MM.1S (cell line): ENCODE results near the gene RUNX1.

ENCODE experiments used
- DNase-seq: peaks from one replicate; pipeline ENCODE4 v3.0.0-alpha.2; 2015
- H2AFZ ChIP-seq: fragments of 300-600 bp; sonication (generic); 2 replicates; pipeline ENCODE4 v1.6.0; 2016; ENCODE audit warnings: antibody characterized with exemption, low read length
- H3F3A ChIP-seq: fragments of 300-600 bp; sonication (generic); 2 replicates; pipeline ENCODE4 v1.6.1; 2016; ENCODE audit warnings: mild to moderate bottlenecking, antibody characterized with exemption, low read length, moderate library complexity, mixed read lengths; ENCODE audit not compliant: insufficient read depth
- H3K27ac ChIP-seq: fragments of 300-600 bp; sonication (generic); 2 replicates; pipeline ENCODE4 v1.5.1; 2016; ENCODE audit warnings: mild to moderate bottlenecking, low read length
- H3K27me3 ChIP-seq: fragments of 300-600 bp; sonication (generic); replicated peaks from 2 replicates; pipeline ENCODE4 v1.6.0; 2016; ENCODE audit warnings: low read length; ENCODE audit not compliant: insufficient read depth
- H3K36me3 ChIP-seq: fragments of 300-600 bp; sonication (generic); replicated peaks from 2 replicates; pipeline ENCODE4 v1.6.1; 2016; ENCODE audit warnings: mild to moderate bottlenecking, low read length, mixed read lengths; ENCODE audit not compliant: insufficient read depth
- H3K4me1 ChIP-seq: fragments of 300-600 bp; sonication (generic); 2 replicates; pipeline ENCODE4 v1.6.1; 2016; ENCODE audit warnings: low read length, mixed read lengths
- H3K4me2 ChIP-seq: fragments of 300-600 bp; sonication (generic); 2 replicates; pipeline ENCODE4 v1.6.0; 2016; ENCODE audit warnings: low read depth, low read length
- H3K4me3 ChIP-seq: fragments of 300-600 bp; sonication (generic); 2 replicates; pipeline ENCODE4 v1.5.1; 2016; ENCODE audit warnings: low read length, mixed read lengths
- H3K79me2 ChIP-seq: fragments of 300-600 bp; sonication (generic); 2 replicates; pipeline ENCODE4 v1.6.1; 2016; ENCODE audit warnings: mixed run types, low read length, mixed read lengths
- H3K9ac ChIP-seq: fragments of 300-600 bp; sonication (generic); 2 replicates; pipeline ENCODE4 v1.6.1; 2016; ENCODE audit warnings: low read length, mixed read lengths
- H3K9me2 ChIP-seq: fragments of 300-600 bp; sonication (generic); replicated peaks from 2 replicates; pipeline ENCODE4 v1.6.1; 2016; ENCODE audit warnings: mild to moderate bottlenecking, low read length, mixed read lengths; ENCODE audit not compliant: insufficient read depth
- H3K9me3 ChIP-seq: fragments of 300-600 bp; sonication (generic); replicated peaks from 2 replicates; pipeline ENCODE4 v1.6.1; 2016; ENCODE audit warnings: mild to moderate bottlenecking, low read length, mixed read lengths; ENCODE audit not compliant: insufficient read depth
- H4K20me1 ChIP-seq: fragments of 300-600 bp; sonication (generic); 2 replicates; pipeline ENCODE4 v1.6.1; 2016; ENCODE audit warnings: mild to moderate bottlenecking, low read length, moderate library complexity, mixed read lengths; ENCODE audit not compliant: insufficient read depth
- EZH2 ChIP-seq: fragments of 300-600 bp; sonication (generic); optimal IDR thresholded peaks from 2 replicates; pipeline ENCODE3; 2017; ENCODE audit warnings: low read depth, mild to moderate bottlenecking, antibody characterized with exemption, low read length, mixed read lengths
- EZH2phosphoT487 ChIP-seq: fragments of 300-600 bp; sonication (generic); IDR thresholded peaks from 2 replicates; pipeline ENCODE4 v1.6.1; 2018; ENCODE audit warnings: antibody characterized with exemption, low read length
- TF ChIP-seq, protein P1 (sequence below): fragments of 300-600 bp; sonication (generic); IDR thresholded peaks from 2 replicates; pipeline ENCODE4 v1.5.1; 2016; ENCODE audit warnings: antibody characterized with exemption, low read length, mixed read lengths

RUNX1 gene

DNA sequence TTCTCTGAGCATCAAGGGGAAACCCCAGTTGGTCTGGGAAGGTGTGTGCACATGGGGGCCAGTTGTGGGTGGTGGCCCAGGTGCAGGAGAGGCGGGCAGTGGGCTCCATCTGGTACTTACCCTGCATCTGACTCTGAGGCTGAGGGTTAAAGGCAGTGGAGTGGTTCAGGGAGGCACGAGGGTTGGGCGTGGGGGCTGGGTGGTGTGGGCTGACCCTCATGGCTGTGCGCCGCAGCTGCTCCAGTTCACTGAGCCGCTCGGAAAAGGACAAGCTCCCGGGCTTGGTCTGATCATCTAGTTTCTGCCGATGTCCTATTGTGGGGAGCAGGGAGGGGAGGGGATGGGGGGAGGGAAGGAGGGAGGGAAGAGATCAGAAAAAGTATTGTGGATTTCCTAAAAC, 214.8 kb downstream of the RUNX1 start:
- no peaks in the 10 kb centered on the region for H3K9me3 ChIP-seq
- no peaks in the 10 kb centered on the region for H3K79me2 ChIP-seq
- no peak for DNase-seq
- H3K4me3 ChIP-seq: no peak overlapping the region
- no peak overlapping the region for H3K4me2 ChIP-seq
- no peaks in the 10 kb centered on the region for H3K4me1 ChIP-seq
- no peak for TF ChIP-seq EZH2phosphoT487
- TF ChIP-seq, protein P1, sequence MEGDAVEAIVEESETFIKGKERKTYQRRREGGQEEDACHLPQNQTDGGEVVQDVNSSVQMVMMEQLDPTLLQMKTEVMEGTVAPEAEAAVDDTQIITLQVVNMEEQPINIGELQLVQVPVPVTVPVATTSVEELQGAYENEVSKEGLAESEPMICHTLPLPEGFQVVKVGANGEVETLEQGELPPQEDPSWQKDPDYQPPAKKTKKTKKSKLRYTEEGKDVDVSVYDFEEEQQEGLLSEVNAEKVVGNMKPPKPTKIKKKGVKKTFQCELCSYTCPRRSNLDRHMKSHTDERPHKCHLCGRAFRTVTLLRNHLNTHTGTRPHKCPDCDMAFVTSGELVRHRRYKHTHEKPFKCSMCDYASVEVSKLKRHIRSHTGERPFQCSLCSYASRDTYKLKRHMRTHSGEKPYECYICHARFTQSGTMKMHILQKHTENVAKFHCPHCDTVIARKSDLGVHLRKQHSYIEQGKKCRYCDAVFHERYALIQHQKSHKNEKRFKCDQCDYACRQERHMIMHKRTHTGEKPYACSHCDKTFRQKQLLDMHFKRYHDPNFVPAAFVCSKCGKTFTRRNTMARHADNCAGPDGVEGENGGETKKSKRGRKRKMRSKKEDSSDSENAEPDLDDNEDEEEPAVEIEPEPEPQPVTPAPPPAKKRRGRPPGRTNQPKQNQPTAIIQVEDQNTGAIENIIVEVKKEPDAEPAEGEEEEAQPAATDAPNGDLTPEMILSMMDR: no peak
- TF ChIP-seq EZH2: no peak
- H3K9ac ChIP-seq: no peak overlapping the region
- no peaks in the 10 kb centered on the region for H3K9me2 ChIP-seq
- H3F3A ChIP-seq: no peaks in the 10 kb centered on the region
- H2AFZ ChIP-seq: no peak overlapping the region
- no peak overlapping the region for H3K27ac ChIP-seq
- H3K36me3 ChIP-seq: no peaks in the 10 kb centered on the region
- no peaks in the 10 kb centered on the region for H4K20me1 ChIP-seq
- no peaks in the 10 kb centered on the region for H3K27me3 ChIP-seq

DNA sequence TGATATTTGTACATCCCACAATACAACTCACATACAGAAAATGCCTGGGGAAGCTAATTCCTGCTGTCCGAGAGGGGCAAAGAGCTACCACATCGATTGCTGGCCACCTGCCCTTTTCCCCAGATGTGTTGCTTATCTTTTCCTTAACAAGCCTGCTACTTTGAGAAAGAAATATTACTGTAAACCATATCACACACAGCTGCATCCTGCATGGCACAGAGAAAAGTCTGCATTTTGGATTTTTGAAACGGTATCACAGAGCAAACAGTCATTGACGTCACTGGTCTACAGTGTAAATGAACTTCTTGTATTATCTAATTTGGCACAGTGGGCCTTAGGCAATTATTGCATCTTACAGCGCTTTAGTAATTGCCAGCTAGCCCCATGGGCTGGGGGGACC, 215.6 kb downstream of the RUNX1 start:
- no peak overlapping the region for H3K4me2 ChIP-seq

DNA sequence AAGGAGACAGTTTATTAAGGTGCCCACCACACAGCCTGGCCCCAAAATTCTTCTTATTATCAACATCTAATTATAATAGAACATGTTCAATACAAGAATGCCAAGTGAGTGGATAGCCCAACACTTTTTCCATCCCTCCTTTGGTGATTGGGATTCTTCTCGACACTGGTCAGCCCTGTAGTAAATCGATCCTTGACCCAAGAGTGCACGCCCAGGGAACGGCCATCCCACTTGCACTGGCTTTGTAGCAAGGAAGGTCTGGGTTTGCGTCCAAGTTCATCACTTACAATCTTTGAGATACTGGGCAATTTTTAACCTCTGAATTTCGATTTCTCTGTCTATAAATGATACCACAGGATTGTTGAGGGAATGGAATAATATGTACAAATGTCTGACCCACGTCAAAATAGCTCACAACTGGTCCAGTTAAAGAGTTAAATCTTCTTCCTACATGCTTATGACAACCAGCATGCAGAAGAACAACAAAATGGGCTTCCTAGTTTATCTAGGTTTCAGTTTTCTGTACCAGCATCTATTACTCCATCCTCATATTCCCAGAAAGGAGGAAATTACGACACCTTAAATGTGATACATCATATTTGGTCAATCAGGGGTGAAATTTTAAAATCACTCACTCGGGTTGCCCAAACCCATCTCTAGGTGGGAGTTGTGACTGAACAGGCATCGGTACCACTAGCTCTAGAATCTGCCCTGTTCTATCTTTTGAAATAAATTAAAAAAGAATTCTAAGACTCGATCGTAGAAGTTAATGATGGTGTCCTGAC, 218.5 kb downstream of the RUNX1 start:
- no peaks in the 10 kb centered on the region for H3K79me2 ChIP-seq
- H3K4me2 ChIP-seq: no peak overlapping the region
- H3K9me3 ChIP-seq: no peaks in the 10 kb centered on the region
- H4K20me1 ChIP-seq: no peaks in the 10 kb centered on the region
- H3K36me3 ChIP-seq: no peaks in the 10 kb centered on the region
- no peaks in the 10 kb centered on the region for H3K27me3 ChIP-seq
- no peaks in the 10 kb centered on the region for H3K9me2 ChIP-seq
- no peak overlapping the region for H3K27ac ChIP-seq
- no peaks in the 10 kb centered on the region for H3K4me1 ChIP-seq
- DNase-seq: no peak
- TF ChIP-seq EZH2phosphoT487 (no peak), EZH2 (no peak)
- TF ChIP-seq, protein P1: no peak
- no peak overlapping the region for H2AFZ ChIP-seq
- no peak overlapping the region for H3K9ac ChIP-seq
- H3K4me3 ChIP-seq: no peak overlapping the region
- H3F3A ChIP-seq: no peaks in the 10 kb centered on the region

More for the DNA sequence above, 215.6 kb downstream of the RUNX1 start:
- DNase-seq: no peak
- Histone ChIP-seq H3K79me2 (no peaks in the 10 kb centered on the region), H2AFZ (no peak overlapping the region), H3F3A (no peaks in the 10 kb centered on the region), H3K36me3 (no peaks in the 10 kb centered on the region), H3K27me3 (no peaks in the 10 kb centered on the region), H3K9me2 (no peaks in the 10 kb centered on the region), H4K20me1 (no peaks in the 10 kb centered on the region), H3K4me1 (no peaks in the 10 kb centered on the region), H3K9ac (no peak overlapping the region), H3K9me3 (no peaks in the 10 kb centered on the region), H3K4me3 (no peak overlapping the region), H3K27ac (no peak overlapping the region)
- TF ChIP-seq EZH2 (no peak), EZH2phosphoT487 (no peak)
- TF ChIP-seq, protein P1: no peak
